ENCODE results near the gene PHF21A. TPM values are rescaled to one million over a fixed set of nuclear protein-coding genes. Genes with fewer than 3 reads are reported as not detected.

The PHF21A gene
- total and polyA plus RNA-seq, 10 of the 15 experiments (the other 5 are each of a cell fraction or from before 2014, with no cell fraction given): 2.6 to 37.2 (median 16.0) TPM

DNA sequence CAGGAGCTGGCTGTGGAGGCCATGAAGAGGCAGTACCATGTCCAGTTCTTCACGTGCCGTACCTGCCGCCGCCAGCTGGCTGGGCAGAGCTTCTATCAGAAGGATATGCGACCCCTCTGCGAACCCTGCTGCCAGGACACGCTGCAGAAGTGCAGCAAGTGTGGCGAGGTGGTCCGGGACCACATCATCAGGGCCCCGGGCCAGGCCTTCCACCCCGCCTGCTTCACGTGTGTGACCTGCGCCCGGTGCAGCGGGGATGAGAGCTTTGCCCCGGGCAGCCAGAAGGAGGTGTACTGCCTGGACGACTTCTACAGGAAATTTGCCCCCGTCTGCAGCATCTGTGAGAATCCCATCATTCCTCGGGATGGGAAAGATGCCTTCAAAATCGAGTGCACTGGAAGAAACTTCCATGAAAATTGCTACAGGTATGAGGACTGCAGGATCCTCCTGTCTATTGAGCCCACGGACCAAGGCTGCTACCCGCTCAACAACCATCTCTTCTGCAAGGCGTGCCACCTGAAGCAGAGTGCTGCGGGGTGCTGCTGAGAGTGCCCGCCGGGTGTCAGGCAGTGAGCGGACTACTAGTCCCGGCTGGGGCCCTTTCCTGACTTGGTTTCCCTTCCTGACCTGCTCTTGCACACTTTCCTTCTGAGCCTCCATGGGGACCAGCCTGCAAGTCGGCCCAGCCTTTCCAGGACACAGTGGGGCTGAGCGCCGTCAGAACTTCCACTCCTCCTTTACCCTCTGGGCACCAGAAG, 22.0 kb upstream of the PHF21A start (continued):
- TF ChIP-seq, protein P1, sequence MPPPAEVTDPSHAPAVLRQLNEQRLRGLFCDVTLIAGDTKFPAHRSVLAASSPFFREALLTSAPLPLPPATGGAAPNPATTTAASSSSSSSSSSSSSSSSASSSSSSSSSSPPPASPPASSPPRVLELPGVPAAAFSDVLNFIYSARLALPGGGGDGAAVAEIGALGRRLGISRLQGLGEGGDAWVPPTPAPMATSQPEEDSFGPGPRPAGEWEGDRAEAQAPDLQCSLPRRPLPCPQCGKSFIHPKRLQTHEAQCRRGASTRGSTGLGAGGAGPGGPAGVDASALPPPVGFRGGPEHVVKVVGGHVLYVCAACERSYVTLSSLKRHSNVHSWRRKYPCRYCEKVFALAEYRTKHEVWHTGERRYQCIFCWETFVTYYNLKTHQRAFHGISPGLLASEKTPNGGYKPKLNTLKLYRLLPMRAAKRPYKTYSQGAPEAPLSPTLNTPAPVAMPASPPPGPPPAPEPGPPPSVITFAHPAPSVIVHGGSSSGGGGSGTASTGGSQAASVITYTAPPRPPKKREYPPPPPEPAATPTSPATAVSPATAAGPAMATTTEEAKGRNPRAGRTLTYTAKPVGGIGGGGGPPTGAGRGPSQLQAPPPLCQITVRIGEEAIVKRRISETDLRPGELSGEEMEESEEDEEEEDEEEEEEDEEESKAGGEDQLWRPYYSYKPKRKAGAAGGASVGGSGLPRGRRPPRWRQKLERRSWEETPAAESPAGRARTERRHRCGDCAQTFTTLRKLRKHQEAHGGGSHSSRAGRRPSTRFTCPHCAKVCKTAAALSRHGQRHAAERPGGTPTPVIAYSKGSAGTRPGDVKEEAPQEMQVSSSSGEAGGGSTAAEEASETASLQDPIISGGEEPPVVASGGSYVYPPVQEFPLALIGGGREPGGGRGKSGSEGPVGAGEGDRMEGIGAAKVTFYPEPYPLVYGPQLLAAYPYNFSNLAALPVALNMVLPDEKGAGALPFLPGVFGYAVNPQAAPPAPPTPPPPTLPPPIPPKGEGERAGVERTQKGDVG (CRISPR knock-in tag; IDR thresholded peaks at IDR 0.05): no peak
- TF ChIP-seq, protein P2, sequence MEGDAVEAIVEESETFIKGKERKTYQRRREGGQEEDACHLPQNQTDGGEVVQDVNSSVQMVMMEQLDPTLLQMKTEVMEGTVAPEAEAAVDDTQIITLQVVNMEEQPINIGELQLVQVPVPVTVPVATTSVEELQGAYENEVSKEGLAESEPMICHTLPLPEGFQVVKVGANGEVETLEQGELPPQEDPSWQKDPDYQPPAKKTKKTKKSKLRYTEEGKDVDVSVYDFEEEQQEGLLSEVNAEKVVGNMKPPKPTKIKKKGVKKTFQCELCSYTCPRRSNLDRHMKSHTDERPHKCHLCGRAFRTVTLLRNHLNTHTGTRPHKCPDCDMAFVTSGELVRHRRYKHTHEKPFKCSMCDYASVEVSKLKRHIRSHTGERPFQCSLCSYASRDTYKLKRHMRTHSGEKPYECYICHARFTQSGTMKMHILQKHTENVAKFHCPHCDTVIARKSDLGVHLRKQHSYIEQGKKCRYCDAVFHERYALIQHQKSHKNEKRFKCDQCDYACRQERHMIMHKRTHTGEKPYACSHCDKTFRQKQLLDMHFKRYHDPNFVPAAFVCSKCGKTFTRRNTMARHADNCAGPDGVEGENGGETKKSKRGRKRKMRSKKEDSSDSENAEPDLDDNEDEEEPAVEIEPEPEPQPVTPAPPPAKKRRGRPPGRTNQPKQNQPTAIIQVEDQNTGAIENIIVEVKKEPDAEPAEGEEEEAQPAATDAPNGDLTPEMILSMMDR (IDR thresholded peaks at IDR 0.05 in 2 of 3, conservative IDR thresholded peaks at IDR 0.05 in 1 of 3; ENCODE audit: control insufficient read depth in 2 of 3, extremely low read depth in 1 of 3, insufficient read depth in 1 of 3, low read depth in 3 of 3, low read length in 3 of 3): no peak
- TF ChIP-seq MYC (IDR thresholded peaks at IDR 0.05; ENCODE audit: insufficient read depth, insufficient read length, insufficient replicate concordance, low read length, severe bottlenecking): no peak
- no peak for TF ChIP-seq RFX5 (IDR thresholded peaks at IDR 0.05; ENCODE audit: low read depth, low read length)
- TF ChIP-seq PAX8 (IDR thresholded peaks at IDR 0.05): no peak

DNA sequence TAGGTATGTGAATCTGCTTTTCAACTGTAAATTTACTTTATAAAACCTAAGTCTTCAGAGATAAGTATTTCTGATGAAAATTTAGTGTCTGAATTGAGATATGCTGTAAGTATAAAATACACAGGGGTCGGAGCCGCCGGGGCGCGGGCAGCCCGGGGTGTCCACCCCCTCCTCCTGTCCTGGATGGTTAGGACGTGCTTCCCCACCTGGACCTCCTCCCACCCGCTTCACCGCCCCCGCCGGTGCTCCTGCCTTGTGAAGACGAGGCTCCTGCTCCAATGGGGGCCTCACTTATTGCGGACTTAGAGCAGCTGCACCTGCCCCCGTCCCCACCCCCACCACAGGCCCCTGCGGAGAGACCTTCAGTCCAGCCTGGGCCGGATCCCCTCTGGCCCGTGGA, 21.3 kb upstream of the PHF21A start:
- no peak overlapping the region for H3K4me2 ChIP-seq (ENCODE audit: control insufficient read depth, insufficient read depth)
- FAIRE-seq (no peak), ATAC-seq (no peak), DNase-seq (ENCODE audit: low read depth, low spot score) (no peak)
- in situ Hi-C loops (cut with MboI): no loop called here
- H3K4me1 ChIP-seq (ENCODE audit: control insufficient read depth, insufficient read depth, low read length): peaks cover 3% of the 10 kb centered on the region; the same call in 1 of the 2 replicates
- ChIA-PET POLR2A (no interaction called here), SMC1A (ENCODE audit: uncharacterized antibody, unreplicated experiment) (no interaction called here), RAD21 (ENCODE audit: unreplicated experiment) (no interaction called here), CTCF (no interaction called here)
- H3K36me3 ChIP-seq (ENCODE audit: control insufficient read depth in 2 of 2, insufficient read depth in 2 of 2, low read length in 1 of 2): no peaks in the 10 kb centered on the region
- intact Hi-C loops (cut with micrococcal nuclease; ENCODE audit: unreplicated experiment): no loop called here
- 65% methylated on average over 14 of the region's 17 CpGs for WGBS (ENCODE audit: insufficient coverage, insufficient replicate concordance, low lambda C conversion rate, missing lambda C conversion rate)
- BruUV-seq (replicated peaks): no TSS peak
- H3K9me3 ChIP-seq (replicated peaks; ENCODE audit: control insufficient read depth, insufficient read depth, low read length): no peaks in the 10 kb centered on the region
- H3K4me3 ChIP-seq: no peak overlapping the region
- no peaks in the 10 kb centered on the region for H4K20me1 ChIP-seq (ENCODE audit: control insufficient read depth, insufficient read depth)
- H2AFZ ChIP-seq (ENCODE audit: control insufficient read depth, low read depth, low read length): no peak overlapping the region
- no peaks in the 10 kb centered on the region; a peak in 1 of 4 replicates for H3K27me3 ChIP-seq (replicated peaks in 1 of 2; ENCODE audit: control insufficient read depth in 2 of 2, insufficient read depth in 2 of 2, low read length in 1 of 2)
- no peak overlapping the region for H3K27ac ChIP-seq (ENCODE audit: control insufficient read depth, insufficient read depth)
- no peak overlapping the region for H3K9ac ChIP-seq (ENCODE audit: control insufficient read depth, insufficient read depth, low read length)
- no peaks in the 10 kb centered on the region for H3K79me2 ChIP-seq (ENCODE audit: control insufficient read depth, insufficient read depth, low read length)
- TF ChIP-seq DPF2 (IDR thresholded peaks at IDR 0.05): no peak
- no peak for TF ChIP-seq BMI1 (IDR thresholded peaks at IDR 0.05; ENCODE audit: borderline replicate concordance)
- TF ChIP-seq RELA (IDR thresholded peaks at IDR 0.05; ENCODE audit: borderline replicate concordance, partially characterized antibody): no peak
- no peak for TF ChIP-seq EP300 (IDR thresholded peaks at IDR 0.05; ENCODE audit: borderline replicate concordance in 1 of 2, control insufficient read depth in 1 of 2, low read depth in 2 of 2, low read length in 2 of 2)
- no peak for TF ChIP-seq JUNB (IDR thresholded peaks at IDR 0.05)
- TF ChIP-seq, protein P3, sequence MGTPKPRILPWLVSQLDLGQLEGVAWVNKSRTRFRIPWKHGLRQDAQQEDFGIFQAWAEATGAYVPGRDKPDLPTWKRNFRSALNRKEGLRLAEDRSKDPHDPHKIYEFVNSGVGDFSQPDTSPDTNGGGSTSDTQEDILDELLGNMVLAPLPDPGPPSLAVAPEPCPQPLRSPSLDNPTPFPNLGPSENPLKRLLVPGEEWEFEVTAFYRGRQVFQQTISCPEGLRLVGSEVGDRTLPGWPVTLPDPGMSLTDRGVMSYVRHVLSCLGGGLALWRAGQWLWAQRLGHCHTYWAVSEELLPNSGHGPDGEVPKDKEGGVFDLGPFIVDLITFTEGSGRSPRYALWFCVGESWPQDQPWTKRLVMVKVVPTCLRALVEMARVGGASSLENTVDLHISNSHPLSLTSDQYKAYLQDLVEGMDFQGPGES (IDR thresholded peaks at IDR 0.05): no peak
- TF ChIP-seq MEF2A (IDR thresholded peaks at IDR 0.05; ENCODE audit: insufficient read depth, low read depth, low read length): no peak
- TF ChIP-seq ASH2L (IDR thresholded peaks at IDR 0.05; ENCODE audit: borderline replicate concordance, low read depth): no peak
- no peak for TF ChIP-seq KAT2A (conservative IDR thresholded peaks at IDR 0.05; ENCODE audit: control insufficient read depth, low read depth, low read length)

All from GM12878 (cell line).